Measurements from ENCODE around the gene MRPL38.
A peak's percentile ranks its signal among the peaks of the same experiment; 100 is the strongest.
"Not testable (repeated sequence)": the region's sequence is repeated elsewhere in the genome, so short reads cannot be mapped to it uniquely, and the experiment has no call there.

Gene MRPL38

DNA sequence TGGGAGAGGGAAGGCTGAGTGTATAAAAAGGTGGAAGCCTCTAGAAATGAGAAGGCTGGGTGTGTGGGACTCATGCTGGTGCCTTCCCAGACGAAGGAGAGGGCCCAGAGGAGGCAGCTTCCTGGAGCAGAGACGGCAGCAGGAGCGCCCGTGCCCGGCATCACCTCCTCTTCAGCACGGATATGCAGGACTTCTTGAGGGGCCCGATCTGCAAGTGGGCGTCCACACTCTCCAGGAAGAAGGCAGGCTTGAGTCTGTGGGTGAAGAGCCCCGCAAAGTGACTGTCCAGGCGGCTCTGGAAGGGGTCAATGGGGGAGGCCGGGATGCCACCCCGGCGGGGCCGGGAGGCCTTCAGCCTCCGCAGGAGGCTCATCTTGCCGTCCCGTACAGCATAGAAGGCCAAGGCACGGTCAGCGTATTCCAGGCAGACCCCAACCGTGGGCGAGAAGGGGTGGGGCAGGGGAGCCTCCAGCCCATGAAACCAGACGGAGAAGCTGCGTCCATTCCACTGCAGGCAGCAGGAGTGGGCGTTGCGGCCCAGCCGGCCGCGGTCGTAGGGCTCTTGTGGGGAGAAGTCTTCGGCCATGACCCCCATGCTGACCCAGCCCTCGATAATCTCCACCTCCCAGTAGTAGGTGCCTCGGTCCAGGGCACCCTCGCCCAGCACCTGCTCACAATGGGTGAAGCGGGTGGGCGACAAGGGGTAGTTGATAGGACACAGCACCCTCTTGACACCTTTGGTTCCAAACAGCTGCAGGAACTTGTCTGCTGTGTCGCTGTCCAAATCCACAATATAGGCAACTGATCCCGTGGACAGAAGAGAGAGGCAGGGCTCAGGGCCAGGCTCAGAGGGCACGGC, 30.1 kb downstream of the MRPL38 start:
- no peak for DNase-seq

DNA sequence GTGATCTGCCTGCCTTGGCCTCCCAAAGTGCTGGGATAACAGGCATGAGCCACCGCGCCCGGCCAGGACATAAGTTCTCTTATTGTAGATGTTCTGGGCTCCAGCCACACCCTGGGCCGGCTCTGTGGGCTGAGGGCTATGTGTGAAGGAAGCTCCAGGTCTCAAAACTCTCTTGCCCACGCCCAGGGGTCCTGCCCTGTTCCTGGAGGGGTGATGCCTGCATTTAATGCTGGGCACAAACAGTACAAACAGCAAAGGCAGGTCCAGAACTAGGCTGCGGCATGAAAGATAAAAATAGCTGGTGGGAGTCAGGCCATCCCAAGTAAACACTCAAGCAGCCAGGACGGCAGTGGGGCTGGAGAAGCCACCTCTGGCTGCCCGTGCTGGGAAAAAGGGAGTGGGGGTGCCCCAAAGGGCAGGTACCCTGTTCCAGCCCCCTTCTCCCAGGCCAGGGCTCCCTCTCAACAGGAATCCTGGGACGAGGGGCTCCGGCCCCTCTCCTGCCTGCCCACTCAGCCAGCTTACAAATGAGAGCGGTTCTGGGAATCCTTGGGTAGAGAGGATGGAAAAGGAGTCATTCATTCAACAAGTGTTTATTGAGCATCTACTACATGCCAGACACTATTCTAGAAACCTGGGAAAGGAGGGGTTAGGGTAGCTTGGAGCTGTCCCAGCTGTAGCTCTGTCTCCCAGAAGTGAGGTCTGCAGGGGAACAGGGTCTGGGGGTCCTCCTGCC, 30.9 kb downstream of the MRPL38 start:
- DNase-seq = no peak

DNA sequence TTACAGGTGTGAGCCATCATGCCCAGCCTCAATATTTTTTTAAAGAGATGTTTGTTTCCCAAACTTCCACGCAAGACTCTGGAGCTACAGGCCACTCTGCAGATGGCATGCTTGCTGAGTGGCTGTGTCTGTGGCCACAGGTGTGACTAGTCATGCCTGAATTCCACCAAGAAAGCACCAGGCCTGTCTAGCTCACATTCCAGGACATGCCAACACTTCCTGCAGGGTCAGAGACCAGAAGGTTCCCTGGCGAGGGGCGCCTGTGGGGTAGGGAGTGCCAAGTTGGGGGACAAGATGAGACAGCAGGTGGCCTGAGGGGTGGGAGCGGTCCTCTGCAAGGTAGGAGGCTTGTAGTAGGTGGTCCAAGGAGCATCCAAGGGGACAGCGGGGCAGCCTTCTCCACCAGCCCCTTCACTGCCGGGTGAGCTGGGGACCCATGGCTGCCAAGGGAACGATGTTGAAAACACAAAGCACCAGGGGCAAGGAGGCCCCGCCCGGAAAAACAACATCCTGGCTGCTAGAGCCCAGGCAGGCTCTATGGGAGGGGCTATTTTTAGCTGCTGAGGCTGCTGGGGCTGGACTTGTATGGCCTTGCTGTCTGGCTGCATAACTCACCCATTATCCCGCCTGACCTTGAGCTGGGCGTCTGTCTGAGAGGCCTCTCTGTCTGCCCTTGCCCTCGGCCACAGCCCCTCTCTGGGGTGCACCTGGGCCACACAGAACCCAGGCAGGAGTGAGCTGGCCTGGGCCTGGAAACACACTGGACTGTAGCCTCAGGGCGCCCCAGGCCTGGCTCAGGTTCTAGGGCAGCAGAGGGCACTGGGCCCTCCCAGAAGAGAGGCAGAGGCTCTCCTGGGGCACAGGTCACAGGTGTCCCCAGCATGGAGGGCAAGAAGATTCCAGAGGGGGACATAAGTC, 32.0 kb downstream of the MRPL38 start:
- peak; percentile 71 for DNase-seq

DNA sequence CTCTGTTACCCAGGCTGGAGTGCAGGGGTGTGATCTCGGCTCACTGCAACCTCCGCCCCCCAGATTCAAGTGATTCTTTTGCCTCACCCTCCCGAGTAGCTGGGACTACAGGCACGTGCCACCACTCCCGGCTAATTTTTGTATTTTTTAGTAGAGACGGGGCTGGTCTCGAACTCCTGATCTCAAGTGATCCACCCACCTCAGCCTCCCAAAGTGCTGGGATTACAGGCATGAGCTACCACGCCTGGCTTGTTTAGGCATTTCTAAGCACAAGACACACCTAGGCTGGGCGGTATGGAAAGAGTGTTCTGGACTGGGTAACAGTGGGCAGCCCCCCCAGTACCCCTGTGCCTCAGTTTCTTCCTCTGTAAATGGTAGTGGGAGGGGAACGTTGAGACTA, 34.5 kb downstream of the MRPL38 start:
- DNase-seq = not testable (repeated sequence)

DNA sequence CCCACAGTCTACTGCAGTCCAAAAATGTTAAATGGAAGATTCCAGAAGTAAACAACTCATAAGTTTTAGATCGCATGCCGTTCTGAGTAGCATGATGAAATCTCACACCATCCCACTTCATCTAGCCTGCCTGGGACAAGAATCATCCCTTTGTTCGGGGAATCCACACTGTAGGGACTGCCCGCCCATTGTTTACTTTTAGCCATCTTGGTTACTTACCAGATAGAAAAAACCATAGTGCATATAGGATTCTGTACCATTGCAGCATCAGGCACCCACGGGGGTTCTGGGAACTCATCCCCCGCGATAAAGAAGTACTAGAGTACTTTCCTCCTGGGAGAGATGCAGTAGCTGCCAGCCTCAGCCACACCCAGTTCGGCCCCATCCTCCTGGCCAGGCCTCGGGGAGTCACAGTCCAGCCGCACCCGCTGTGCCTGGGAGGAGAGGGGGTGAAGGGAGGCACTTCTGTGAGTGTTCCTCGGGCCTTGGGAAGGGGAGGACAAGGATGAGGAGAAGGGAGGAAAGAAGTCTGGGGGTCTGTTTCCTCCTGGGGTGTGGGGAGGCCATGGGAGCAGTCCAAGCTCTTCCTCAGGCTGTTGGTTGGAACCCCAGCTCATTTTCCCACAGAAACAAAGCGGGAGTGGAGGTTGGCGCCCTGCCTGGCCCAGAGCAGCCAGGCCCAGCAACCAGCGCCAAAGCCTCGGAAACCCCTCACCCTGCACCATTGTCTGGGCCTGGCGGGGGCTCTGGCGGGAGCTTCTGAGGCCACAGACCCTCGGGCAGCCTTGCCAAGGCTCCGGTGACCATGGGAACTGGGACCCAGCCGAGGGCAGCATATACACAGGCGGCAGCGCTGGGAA, 35.2 kb downstream of the MRPL38 start:
- no peak for DNase-seq

DNA sequence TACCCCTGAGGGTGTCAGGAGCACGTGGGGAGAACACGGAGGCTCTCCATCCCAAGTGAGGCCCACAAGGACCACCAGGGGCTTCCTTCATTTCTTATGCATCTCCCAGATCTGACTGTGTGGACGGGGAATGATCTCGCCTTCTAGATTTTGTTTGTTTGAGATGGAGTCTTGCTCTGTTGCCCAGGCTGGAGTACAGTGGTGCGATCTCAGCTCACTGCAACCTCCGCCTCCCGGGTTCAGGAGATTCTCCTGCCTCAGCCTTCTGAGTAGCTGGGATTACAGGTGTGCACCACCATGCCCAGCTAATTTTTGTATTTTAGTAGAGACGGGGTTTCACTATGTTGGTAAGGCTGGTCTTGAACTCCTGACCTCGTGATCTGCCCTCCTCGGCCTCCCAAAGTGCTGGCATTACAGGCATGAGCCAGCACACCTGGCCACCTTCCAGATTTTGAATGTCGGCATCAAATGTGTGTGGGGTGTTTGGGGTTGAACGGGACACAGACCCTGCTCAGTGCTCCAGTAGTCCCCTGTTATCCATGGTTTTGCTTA, 35.9 kb downstream of the MRPL38 start:
- DNase-seq = not testable (repeated sequence)

DNA sequence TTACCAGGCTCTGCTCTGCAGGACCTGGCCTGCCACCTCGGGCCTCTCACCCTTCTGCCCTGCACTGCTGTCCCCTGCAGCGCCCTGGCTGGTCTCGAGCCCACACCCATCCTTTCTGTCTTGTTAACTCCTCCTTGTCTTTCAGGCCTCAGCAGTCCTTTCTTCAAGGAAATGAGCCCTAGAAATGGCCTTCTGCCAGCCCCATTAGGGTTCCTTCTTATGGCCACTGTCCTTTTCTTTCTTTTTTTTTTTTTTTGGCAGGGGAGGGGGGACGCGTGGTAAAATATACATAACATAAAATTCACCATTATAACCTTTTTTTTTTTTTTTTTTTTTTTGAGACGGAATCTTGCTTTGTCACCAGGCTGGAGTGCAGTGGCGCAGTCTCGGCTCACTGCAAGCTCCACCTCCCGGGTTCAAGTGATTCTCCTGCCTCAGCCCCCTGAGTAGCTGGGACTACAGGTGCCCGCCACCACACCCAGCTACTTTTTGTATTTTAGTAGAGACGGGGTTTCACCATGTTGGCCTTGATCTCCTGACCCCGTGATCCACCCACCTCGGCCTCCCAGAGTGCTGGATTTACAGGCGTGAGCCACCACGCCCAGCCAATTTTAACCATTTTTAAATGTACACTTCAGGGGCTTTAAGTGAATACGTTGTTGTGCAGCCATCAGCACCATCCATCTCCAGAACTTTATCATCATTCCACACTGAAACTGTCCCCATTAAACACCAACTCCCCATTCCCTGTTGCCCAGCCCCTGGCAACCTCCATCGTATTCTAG, 39.1 kb downstream of the MRPL38 start:
- DNase-seq = not testable (repeated sequence)

DNA sequence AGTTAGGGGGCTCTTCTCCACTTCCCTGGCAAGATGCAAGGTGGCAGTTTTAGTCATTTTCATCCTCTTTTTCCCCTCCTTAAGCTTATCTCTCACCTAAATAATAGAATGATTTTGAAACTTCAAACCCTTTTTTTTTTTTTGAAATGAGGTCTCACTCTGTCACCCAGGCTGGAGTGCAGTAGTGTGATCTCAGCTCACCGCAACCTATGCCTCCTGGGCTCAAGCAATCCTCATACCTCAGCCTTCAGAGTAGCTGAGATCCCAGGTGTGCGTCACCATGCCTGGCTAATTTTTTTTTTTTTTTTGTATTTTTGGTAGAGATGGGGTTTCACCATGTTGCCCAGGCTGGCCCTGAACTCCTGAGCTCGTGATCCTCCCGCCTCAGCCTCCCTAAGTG, 39.8 kb downstream of the MRPL38 start:
- not testable (repeated sequence) for DNase-seq

DNA sequence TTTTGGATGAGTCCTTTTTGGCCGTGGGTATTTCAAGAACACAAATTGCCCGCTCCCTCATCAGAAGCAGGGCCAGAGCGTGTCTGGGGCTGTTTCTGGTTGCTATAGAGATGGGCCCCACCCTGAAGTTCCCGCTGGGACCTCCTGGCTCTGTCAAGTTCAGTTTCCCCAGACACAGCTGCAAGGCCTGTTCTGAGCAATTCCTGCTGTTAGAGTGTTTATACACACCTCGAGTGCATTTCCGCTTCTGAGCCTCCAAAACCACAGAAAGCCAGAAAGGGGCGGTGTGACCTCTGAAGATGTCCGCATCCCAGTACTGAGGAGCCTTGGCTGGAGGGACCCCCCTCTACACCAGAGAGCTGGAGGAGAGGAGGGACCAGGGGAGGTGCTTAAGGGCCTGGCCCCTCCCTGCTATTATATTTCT, 40.2 kb downstream of the MRPL38 start:
- no peak for DNase-seq

DNA sequence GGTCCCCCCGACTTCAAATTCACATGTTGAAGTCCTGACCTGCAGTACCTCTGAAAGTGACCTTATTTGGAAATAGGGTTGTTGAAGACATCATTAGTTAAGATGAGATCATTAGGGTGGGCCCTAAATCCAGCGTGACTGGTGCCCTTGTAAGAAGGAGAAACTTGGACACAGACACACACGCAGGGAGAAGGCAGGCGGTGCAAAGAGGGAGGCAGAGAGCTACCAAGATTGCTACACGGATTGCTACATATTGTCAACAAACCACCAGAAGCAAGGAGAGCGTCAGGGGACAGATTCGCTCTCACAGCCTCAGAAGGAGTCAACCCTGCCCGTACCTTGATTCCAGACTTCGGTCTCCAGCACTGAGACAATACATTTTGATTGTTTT, 42.8 kb downstream of the MRPL38 start:
- DNase-seq = no peak

DNA sequence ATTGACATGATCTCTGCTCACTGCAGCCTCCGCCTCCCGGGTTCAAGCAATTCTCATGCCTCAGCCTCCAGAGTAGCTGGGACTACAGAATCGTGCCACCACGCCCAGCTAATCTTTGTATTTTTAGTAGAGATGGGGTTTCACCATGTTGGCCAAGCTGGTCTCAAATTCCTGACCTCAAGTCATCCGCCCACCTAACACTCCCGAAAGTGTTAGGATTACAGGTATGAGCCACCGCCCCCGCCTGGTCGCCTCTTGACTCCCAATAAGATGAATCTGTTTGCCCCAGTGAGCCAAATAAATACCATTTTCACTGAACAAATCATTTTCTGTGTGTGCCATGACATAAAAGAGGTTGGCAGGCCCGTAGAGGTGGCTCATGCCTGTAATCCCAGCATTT, 45.3 kb downstream of the MRPL38 start:
- not testable (repeated sequence) for DNase-seq

DNA sequence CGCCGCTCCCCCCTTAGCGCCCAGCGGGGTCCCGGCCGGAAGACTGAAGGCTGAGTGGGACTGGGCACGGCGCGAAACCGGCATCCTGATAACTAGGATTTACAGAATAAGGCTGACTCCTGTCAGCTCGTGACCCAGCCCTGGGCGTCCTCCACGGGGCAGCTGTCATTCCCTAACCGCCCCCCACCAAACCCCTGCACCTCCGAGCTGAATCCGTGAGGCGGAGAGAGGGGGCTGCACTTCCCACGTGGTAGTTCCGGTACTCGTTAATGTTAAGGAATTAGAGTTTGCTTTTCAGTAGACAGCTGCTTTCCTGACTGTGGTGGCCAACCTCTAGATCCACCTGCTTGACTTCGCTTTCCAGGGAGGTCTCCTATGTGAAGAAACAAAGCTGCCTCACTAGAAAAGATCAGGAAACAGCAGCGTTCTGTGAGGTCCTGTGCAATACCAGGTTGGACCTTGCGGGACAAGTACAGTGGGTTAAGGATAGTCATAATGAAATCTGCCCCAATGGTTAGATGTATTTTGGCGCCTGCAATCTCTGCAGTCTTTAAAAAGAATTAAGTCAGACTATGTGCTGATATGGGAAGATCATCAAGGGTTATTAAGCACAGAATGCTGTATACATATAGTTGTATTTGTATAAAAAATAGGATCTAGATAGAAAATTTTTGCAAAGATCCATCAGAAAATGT, 48.5 kb downstream of the MRPL38 start:
- DNase-seq = no peak

DNA sequence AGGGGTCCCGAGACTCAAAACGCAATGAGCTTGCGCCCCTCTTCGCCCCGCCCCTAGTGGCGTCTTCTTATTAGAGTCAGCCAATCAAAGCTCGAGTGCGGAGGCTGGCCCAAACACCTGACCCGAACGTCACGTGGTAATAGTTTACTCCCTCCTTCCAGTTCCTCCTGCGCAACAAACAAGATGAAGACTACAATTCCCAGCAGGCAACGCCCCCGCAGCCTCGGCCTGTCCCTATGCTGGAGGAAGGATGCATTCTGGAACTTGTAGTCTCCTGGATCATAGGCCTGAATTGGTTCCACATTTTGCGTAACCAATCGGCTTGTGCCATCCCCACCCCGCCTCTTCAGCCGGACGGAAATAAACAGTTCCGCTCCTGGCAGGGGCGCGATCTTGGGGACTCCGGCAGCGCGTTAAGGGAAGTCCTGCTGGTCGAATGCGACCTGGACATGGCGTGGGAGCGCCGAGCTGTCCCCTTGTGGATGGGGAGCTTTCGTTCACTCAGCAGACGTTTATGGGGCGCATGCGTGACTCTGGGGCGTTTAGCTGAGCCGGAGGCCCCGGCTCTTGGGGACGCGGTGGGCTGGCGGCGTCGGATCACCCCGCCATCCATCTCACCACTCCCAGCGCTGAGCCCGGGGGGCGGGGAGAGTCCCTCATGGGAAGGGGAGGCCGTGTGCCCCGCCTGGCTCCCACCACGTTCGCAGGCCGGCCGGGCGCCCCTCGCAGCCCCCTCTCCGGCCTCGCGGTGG, 49.2 kb downstream of the MRPL38 start, which contains the start of gene WBP2:
WBP2 (minus strand) TSS at position 26 of the 752 bp plus-strand sequence. CDS start 38 bp downstream, outside the sequence.
- peak; percentile 96 for DNase-seq

DNA sequence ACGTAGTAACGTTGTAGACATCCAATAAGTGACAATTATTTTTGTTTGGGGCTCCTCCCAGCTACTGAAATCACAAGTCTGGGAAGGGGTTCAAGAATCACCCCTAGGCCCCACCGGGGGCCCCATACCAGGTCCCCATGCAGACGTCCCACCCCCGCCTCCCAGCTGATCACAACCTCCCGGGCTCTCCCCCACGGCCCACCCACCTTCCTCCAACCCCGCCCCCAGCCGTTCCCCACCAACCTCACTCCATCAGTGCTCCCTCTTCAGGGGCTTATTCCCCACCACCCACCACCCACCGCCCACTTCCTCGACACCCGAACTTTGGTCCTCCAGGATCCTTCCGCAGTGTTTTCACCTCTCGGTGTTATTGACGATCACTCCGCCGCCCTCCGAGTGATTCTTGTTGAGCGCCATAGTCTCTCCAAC, 49.8 kb downstream of the MRPL38 start:
- no peak for DNase-seq

DNA sequence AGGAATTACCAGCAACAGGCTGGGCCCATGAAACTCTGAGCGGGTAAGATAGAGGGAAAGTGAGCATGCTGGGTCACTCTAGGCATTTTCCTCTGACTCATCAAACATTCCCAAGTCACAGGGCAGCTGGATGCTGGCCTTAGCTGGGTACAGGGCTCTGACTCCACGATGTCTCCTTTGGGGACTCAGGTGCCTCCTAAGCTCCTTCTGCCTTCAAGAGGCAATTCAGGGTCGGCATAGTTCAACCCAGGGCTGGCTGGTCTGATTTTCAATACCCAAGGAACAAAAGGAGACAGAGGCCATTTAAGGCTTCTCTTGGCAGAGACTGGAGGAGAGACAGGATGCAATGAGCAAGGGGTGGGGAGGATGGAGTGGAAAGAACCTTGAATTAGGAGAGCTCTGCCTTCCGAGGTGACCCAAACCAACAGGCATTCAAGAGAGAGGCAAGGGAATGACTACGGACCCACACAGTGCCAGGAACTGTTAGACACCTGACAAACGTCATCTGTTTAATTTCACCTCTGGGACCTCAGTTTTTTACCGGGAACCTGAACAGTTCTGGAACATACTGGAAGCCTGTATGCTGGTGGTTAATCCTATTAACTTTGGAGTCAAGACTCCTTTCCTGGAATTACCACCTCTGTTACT, 50.5 kb downstream of the MRPL38 start:
- DNase-seq = no peak

DNA sequence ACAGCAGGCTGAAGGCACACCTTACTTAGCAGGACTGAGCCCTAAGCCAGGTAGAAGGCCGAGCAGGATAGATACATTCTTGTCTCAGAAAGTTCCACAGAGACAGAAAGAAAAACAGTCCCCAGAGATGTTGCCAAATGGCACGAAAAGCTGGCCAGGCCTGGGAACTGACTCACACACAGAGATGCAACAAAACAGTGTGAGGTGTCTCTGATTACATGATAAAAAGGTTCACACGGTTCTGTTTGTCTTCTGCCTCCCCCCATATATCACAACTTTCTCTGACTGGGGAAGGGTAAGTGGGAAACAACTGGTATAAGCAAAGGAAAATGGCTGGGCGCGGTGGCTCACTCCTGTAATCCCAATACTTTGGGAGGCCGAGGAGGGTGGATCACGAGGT, 51.3 kb downstream of the MRPL38 start:
- no peak for DNase-seq

DNA sequence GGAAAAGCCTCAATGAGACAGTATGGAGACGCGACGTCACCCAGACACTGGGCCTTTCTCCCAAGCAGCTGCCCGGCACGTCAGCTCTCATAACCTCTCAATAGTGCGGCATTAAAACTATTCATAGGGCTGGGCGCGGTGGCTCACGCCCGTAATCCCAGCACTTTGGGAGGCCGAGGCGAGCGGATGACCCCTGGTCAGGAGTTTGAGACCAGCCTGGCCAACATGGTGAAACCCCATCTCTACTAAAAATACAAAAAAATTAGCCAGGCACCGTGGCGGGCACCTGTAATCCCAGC, 53.0 kb downstream of the MRPL38 start:
- DNase-seq = not testable (repeated sequence)

DNA sequence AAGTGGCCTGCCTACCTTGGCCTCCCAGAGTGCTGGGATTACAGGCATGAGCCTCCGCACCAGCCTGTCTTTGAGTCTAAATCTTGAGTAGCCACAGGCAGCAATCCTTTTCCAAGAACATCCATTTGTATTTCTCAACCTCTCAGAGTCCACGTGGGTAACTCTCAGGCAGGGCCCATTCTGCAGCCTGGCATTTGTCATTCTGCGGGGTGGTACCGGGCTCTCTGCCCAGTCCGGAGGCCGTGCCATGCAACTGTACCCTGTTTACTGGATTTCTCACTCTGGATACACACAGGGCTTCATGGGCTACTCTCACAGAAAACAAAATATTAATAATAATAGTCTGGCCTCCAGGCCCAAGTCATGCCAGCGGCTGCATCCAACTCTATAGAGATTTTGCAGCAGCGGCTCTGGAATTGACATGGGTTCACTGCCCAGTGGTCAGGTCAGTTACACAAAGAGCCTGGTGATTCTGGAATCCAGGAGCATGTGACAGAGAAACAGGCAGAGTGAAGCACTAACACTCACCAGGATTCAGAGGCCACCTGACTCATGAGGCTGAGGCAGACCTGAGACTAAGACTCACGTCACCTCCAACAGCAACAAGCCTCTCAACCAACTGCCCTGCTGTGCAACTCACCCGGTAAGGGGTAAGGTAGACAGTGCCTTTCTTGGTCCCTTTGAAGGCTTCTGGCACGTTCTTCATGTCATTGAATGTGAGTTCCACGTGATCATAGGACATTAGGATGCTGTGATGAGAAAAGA, 53.6 kb downstream of the MRPL38 start:
- no peak for DNase-seq

All from activated CD4-positive, alpha-beta T cell treated with anti-CD3 and anti-CD28 coated beads, Interleukin-2, amount 50 U/mL, for 1 hour (primary cell).